ENCODE results near the gene APBA1. TPM values are rescaled to one million over a fixed set of nuclear protein-coding genes. Genes with fewer than 3 reads are reported as not detected.

Gene APBA1
- total and polyA plus RNA-seq, 2 donors (not counting 3 experiments of a cell fraction or from before 2014, with no cell fraction given): 6.1 to 11.3 TPM

GRCh38 chr9:69466151-69466550, 206.0 kb downstream of the APBA1 start:
- H3K79me2 ChIP-seq (ENCODE audit: control insufficient read depth, insufficient read depth, low read length): no peaks in the 10 kb centered on the region
- DNase-seq (ENCODE audit: low read depth, low spot score) (no peak), FAIRE-seq (no peak)
- H3K9me1 ChIP-seq (replicated peaks; ENCODE audit: control insufficient read depth, extremely low read depth, insufficient read depth, low read length): no peaks in the 10 kb centered on the region
- intact Hi-C loops (cut with micrococcal nuclease): no loop called here
- dilution Hi-C loops (cut with MboI; ENCODE audit: extremely low pct_ligation_motif_present, low sequenced_read_pairs): no loop called here
- H2AFZ ChIP-seq (ENCODE audit: low read depth, low read length): no peak overlapping the region
- no peaks in the 10 kb centered on the region for H3K9me3 ChIP-seq (replicated peaks; ENCODE audit: control insufficient read depth, insufficient read depth, low read length)
- ChIA-PET POLR2A (no interaction called here), CTCF (interaction anchor here (1.1 kb wide), 1 partner anchor 82 kb away, joined by 3 read pairs; no protein-coding TSS in a partner anchor)
- H3K27me3 ChIP-seq (ENCODE audit: control insufficient read depth in 2 of 2, insufficient read depth in 2 of 2, low read length in 2 of 2): no peaks in the 10 kb centered on the region
- H4K20me1 ChIP-seq (replicated peaks; ENCODE audit: control insufficient read depth, extremely low read depth, insufficient read depth, low read length): no peaks in the 10 kb centered on the region
- H3K4me1 ChIP-seq (ENCODE audit: control insufficient read depth, extremely low read depth, insufficient read depth, low read length): peaks cover 3% of the 10 kb centered on the region
- H3K27ac ChIP-seq (ENCODE audit: insufficient read depth, low read depth, low read length): no peak overlapping the region
- BruUV-seq (replicated peaks): no TSS peak
- H3K9ac ChIP-seq (replicated peaks; ENCODE audit: extremely low read depth, insufficient read depth, low read length): no peak overlapping the region
- no peak overlapping the region for H3K4me2 ChIP-seq (ENCODE audit: insufficient read depth, low read length)
- no peaks in the 10 kb centered on the region for H3K36me3 ChIP-seq (ENCODE audit: control insufficient read depth in 2 of 2, extremely low read depth in 1 of 2, insufficient read depth in 2 of 2, low read length in 2 of 2)
- TF ChIP-seq GATA2 (IDR thresholded peaks at IDR 0.05; ENCODE audit: insufficient read depth, insufficient read length, low read depth, low read length): no peak
- TF ChIP-seq, protein P1, sequence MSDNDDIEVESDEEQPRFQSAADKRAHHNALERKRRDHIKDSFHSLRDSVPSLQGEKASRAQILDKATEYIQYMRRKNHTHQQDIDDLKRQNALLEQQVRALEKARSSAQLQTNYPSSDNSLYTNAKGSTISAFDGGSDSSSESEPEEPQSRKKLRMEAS (IDR thresholded peaks at IDR 0.05; ENCODE audit: insufficient read depth, insufficient read length): no peak
- no peak for TF ChIP-seq EZH2 (IDR thresholded peaks at IDR 0.05; ENCODE audit: borderline replicate concordance, low read depth, low read length, severe bottlenecking)
- no peak for TF ChIP-seq FOS (IDR thresholded peaks at IDR 0.05; ENCODE audit: borderline replicate concordance, insufficient read depth, low read length)
- no peak for TF ChIP-seq POLR2AphosphoS5 (IDR thresholded peaks at IDR 0.05; ENCODE audit: insufficient read depth, low read depth, low read length)
- TF ChIP-seq, protein P2, sequence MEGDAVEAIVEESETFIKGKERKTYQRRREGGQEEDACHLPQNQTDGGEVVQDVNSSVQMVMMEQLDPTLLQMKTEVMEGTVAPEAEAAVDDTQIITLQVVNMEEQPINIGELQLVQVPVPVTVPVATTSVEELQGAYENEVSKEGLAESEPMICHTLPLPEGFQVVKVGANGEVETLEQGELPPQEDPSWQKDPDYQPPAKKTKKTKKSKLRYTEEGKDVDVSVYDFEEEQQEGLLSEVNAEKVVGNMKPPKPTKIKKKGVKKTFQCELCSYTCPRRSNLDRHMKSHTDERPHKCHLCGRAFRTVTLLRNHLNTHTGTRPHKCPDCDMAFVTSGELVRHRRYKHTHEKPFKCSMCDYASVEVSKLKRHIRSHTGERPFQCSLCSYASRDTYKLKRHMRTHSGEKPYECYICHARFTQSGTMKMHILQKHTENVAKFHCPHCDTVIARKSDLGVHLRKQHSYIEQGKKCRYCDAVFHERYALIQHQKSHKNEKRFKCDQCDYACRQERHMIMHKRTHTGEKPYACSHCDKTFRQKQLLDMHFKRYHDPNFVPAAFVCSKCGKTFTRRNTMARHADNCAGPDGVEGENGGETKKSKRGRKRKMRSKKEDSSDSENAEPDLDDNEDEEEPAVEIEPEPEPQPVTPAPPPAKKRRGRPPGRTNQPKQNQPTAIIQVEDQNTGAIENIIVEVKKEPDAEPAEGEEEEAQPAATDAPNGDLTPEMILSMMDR (IDR thresholded peaks at IDR 0.05; ENCODE audit: extremely low read depth in 1 of 2, insufficient read depth in 1 of 2, low read depth in 1 of 2, low read length in 2 of 2): no peak
- TF ChIP-seq POLR2A (IDR thresholded peaks at IDR 0.05; ENCODE audit: low read depth, low read length): no peak
- TF ChIP-seq MYC (IDR thresholded peaks at IDR 0.05; ENCODE audit: low read depth, low read length): no peak
- no peak for TF ChIP-seq JUN (IDR thresholded peaks at IDR 0.05; ENCODE audit: borderline replicate concordance, insufficient read depth, insufficient read length, low read depth)
- H3K4me3 ChIP-seq (replicated peaks in 1 of 3; ENCODE audit: insufficient read depth in 1 of 3, low read depth in 1 of 3, low read length in 3 of 3): no peak overlapping the region
